GM19328 (cell line): Measurements from ENCODE around the gene GPC5.
"Not testable (repeated sequence)": the region's sequence is repeated elsewhere in the genome, so short reads cannot be mapped to it uniquely, and the experiment has no call there.

Experiments used
- ATAC-seq: cut with Tn5 transposase; IDR thresholded peaks from one replicate; pipeline ENCODE4 v1.9.1; 2021; ENCODE audit warnings: mild to moderate bottlenecking, moderate library complexity; ENCODE audit not compliant: unreplicated experiment

Gene GPC5

GRCh38 chr13:92415781-92416180 lies 1017.4 kb downstream of the GPC5 start:
- no peak for ATAC-seq

DNA sequence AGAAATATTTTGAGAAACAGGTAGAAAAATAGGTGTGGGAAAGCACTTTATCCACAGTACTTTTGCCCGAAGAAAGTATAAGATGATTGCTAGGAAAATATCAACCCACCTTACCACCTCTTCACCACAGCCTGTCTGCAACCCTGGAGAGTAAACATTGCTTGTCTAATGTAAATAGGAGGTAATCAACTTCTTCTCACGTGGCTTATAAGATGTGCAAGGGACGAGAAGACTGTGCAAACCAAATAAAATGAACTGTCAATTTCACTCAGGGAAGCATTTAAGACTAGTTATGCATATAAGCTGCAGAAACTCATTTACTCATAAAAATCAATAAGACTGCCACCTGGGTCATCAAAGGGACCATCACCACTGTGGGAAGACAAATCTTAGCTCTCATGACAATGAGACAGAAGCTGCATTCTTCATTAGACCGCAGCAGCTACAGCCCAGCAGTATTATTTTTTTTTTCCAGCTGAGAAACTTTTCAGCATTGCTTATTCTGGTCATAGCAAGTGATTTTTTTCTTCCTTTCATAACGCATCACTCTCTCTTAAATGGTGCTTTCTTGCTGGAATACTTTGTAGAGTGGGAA lies 1020.5 kb downstream of the GPC5 start:
- no peak for ATAC-seq

- no peak for ATAC-seq
These were observed 1030.8 kb downstream of the GPC5 start for GRCh38 chr13:92429231-92429630.

DNA sequence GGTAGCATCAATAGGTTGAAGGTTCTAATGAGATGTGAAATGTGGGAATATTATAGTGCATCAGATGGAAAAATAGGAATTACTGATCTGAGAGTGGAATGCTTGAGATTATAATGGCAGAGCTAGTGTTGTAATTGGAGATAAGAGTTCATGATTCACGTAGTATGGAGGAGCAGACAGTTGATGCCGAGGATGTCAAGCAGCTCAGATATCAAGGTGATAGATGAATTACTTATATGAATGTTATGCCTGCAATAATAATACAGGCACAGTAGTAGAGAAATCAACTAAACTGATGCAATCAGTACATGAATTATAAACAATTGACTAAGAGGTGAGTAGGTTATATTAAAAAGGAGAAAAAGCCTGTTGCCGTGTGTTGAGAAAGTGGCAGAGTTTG lies 1035.0 kb downstream of the GPC5 start:
- ATAC-seq: no peak

GRCh38 chr13:92433963-92434362 lies 1035.5 kb downstream of the GPC5 start:
- no peak for ATAC-seq

GRCh38 chr13:92436924-92437323 lies 1038.5 kb downstream of the GPC5 start:
- ATAC-seq: no peak

DNA sequence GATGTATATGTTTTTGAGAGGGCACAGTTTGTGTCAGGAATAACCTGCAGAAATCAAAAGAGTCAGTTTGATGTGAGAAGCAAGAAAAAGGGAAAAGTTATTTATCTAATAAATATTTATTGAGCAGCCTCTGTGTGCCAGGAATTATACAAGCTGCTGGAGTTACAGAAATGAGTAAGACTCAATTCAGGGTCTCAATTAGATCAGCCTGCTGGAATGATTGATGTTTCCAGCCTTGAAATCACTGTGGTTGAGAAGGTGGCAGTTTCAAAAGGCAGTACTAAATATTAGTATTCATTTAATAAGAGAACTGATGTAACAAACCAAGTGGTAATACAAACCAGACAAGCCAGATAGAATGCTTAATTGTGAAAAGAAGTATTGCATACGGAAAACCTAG lies 1045.8 kb downstream of the GPC5 start:
- no peak for ATAC-seq

GRCh38 chr13:92451060-92451459 lies 1052.6 kb downstream of the GPC5 start:
- no peak for ATAC-seq

DNA sequence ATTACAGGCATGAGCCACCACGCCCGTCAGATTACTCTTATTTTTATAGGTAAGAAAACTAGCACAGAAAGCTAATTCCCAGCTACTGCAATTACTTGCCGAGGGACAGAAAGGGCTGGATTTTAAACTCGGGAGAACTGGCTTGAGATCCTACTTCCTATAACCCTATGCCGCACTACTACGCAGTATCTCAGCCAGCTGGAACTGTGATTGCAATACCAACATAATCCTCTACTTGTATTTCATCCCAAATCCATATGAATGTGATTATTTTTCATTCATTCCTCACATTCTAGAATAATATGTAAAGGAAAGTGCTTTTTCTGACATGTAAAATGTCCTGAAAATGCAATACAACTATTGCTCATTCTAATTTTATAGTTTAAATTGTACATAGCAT lies 1054.4 kb downstream of the GPC5 start:
- ATAC-seq: no peak

DNA sequence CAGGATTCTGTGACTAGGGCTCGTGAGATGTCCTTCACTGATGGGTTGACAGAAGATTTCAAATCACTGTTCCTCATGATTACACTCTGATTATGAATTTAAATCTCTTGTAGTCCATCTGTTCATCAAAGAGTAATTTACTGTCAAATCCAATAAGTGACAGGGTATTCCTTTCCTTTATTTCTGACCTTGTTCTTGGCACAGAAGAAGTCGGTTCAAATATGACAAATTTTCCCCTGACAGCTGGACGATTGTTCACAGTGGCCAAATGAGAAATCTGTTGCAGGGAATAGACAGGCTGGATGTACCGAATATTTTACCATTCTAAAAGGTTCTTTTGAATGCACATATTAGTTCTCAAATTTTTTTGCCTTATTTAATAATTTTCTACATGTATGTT lies 1060.9 kb downstream of the GPC5 start:
- ATAC-seq: no peak

DNA sequence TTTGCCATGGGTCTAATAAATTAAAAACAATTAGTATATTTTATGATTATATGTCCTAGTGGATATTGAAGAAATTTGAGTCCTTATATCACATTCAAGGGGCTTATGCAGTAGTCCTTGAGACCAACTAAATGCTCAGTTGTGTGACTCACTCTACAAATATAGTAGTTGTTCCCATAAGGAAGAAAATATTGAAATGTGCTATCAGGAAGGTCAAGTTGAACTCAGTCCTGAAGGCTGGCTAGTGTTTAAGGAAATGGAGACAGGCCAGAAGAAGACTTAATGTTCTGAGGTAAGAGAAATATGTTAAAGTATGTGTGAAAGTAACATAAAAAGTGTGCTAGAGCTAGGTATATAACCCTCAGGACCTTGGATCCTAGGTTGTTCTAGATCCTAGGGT lies 1062.1 kb downstream of the GPC5 start:
- no peak for ATAC-seq

- no peak for ATAC-seq
These were observed 1063.0 kb downstream of the GPC5 start for GRCh38 chr13:92461402-92461801.

DNA sequence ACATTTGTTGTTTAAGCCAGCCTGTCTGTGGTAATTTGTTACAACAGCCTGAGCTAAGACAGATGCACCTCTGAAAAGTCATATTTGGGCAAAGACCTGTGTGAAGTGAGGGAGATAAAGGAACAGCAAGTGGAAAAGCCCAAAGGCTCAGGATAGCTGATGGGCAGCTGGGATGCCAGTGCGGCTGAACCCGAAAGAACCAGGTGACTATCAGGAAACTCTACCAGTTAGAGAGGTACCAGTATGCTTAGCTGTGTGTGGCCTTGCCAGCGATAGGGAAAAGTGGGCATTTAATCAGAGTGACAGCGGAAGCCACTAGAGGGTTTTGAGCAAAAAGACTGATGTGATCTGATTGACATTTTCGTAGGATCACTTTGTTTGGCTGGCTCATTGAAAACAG lies 1063.4 kb downstream of the GPC5 start:
- ATAC-seq: no peak

DNA sequence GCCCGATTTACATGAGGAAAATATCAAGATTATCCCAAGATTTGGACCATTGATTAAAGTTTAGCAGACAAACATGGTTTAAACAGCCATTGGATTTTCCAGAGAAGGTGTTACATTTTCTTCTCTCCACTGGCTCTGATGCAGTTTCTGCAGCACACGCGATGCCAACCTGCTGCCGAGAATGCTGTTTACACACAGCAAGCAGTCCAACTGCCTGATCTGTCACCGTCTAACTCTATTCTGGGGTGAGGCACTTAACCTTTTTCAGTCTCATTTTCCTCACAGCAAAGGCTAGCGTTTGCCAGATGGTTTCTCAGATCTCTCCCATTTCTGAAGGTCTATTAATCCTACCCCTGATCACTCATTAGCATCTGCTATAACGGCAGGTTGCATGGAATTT lies 1064.7 kb downstream of the GPC5 start:
- ATAC-seq: no peak

GRCh38 chr13:92473765-92474475 lies 1075.5 kb downstream of the GPC5 start:
- ATAC-seq: no peak

DNA sequence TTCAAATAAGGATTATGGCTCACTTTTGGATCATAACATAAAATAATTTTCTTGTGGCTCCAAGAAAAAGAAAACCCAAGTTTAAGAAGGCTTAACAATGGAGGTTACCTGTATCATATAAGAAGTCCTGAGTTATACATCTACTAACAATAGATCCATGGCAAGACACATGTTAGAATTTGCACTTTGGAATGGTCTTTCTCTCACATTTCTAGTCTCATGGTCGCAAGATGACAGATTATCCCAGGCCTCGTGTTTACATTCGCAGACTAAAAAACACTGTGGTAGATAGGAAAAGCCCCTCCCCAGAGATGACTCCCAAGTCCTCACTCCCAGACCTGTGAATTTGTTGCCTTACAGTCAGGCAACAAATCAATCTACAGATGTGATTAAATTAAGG lies 1082.0 kb downstream of the GPC5 start:
- ATAC-seq: no peak

- not testable (repeated sequence) for ATAC-seq
These were observed 1084.4 kb downstream of the GPC5 start for GRCh38 chr13:92482790-92483189.

DNA sequence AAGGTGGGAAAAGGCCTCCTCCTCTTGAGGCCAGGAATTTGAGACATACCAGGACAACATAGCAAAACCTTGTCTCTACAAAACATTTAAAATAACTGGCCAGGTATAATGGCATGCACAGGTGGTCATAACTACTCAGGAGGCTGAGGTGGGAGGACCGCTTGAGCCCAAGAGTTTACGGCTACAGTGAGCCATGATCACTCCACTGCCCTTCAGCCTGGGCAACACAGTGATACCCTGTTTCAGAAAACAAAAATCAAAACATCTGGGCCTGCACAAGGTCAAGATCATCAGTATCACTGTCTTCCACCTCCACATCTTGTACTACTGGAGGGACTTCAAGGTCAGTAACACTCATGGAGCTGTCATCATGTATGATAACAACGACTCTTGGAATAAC lies 1085.5 kb downstream of the GPC5 start:
- no peak for ATAC-seq

- ATAC-seq: no peak
These were observed 1088.8 kb downstream of the GPC5 start for GRCh38 chr13:92487238-92487637.

DNA sequence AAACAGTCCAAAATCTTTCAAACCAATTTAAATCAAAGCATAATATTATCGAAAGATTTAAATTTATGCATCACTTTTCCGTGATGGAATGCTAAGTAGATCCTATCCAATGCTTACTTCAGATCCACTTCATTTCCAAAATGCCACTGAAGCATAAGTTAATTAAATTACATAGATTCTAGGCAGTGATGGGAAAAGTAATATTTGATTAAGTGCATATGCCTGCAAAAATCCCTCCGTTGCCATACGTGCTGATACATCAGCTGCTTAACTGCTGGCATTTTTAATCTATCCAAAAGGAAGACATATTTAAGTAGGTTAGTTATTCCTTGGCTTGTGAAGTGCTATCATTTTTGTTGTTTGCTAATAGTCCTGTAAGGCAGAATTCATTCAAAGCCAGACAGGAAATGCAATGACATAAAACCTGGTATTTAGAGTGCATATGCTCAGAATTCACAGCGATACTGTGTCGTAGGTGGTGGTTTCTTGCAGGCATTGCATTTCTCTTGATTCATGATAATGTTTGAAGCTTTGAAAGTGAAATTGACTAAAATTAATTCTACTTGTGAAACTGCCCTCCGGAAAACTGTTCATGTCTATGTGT lies 1089.9 kb downstream of the GPC5 start:
- no peak for ATAC-seq

DNA sequence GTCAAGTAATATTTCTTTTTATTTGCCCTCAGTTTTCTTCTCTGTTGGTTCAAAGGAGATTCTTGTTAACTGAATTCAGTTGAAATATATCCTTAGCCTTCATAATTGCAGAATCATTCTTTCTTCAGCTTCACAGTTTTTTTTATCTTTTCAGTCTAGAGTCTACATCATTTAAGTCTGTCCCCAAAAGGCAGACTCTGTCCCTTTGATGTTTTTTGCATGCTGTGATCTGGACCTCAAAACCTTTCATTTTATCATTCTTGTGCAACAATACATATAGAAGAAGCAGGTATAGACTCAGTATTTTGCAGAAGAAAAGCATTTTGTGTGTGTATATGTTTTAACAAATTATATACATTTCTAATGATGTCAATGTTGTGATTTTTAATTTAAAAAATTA lies 1093.4 kb downstream of the GPC5 start:
- ATAC-seq: no peak

- no peak for ATAC-seq
These were observed 1096.5 kb downstream of the GPC5 start for GRCh38 chr13:92494915-92495314.

DNA sequence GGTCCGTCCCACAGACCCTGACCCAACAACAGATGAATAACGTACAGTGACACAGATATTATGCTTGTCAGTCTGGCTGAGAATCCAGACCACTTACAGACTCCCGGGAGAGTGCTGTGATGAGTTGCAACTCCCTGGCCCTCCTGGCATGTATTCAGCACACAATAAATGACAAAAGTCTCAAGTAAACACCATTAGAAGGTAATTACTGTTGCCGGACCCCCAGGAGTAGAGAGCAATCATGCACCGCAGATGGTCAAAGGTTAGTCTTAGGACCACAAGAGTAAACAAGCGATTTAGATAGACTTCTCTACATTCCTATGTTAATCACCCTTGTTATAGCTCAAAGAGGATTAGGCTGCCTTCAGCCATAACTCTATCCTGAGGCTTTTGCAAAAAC lies 1101.8 kb downstream of the GPC5 start:
- no peak for ATAC-seq
